Fibroblast of the aortic adventitia (primary cell): ENCODE data around the gene ASB13. TPM values are rescaled to one million over a fixed set of nuclear protein-coding genes. Genes with fewer than 3 reads are reported as not detected.

Experiments
- DNase-seq: peaks from one replicate; pipeline ENCODE4 v3.0.0-alpha.2; 2010; ENCODE audit warnings: low read depth
- H3K4me3 ChIP-seq: 2 replicates; pipeline ENCODE4 v1.5.1; 2011; ENCODE audit warnings: low read depth, mild to moderate bottlenecking, control low read depth, low read length, moderate library complexity
- total RNA-seq: library from RNA; depleted of rRNA; stranded (reverse); fragments of >200 nt; gene quantifications from 2 replicates; pipeline ENCODE4 v1.2.3, GENCODE V29; 2012; ENCODE audit warnings: low replicate concordance
- TF ChIP-seq, protein P1 (sequence below): IDR thresholded peaks from 2 replicates; pipeline ENCODE4 v1.5.1; 2011; ENCODE audit warnings: mild to moderate bottlenecking, low read length, control low read depth, inconsistent platforms; ENCODE audit not compliant: insufficient read depth

ASB13 gene
- total RNA-seq, 1 donor: 8.4 TPM

DNA sequence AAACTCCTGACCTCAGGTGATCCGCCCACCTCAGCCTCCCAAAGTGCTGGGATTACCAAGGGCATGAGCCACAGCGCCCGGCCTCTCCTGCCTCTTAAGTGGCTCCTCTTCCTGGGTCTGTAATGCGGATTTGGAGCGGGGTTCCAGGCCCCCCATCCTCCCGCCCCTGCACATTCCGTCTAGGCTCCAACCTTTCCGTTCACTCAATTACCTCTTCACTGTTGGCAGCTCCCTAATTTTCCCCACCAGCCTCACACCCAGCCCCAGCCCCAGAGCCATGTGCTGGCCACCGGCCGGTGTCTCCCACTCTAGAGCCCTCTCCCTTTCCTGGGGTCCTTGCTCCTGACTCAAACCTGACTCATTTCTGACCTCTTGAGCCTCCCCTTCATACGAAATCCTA lies 16.6 kb downstream of the ASB13 start:
- no peak overlapping the region for H3K4me3 ChIP-seq
- TF ChIP-seq, protein P1, sequence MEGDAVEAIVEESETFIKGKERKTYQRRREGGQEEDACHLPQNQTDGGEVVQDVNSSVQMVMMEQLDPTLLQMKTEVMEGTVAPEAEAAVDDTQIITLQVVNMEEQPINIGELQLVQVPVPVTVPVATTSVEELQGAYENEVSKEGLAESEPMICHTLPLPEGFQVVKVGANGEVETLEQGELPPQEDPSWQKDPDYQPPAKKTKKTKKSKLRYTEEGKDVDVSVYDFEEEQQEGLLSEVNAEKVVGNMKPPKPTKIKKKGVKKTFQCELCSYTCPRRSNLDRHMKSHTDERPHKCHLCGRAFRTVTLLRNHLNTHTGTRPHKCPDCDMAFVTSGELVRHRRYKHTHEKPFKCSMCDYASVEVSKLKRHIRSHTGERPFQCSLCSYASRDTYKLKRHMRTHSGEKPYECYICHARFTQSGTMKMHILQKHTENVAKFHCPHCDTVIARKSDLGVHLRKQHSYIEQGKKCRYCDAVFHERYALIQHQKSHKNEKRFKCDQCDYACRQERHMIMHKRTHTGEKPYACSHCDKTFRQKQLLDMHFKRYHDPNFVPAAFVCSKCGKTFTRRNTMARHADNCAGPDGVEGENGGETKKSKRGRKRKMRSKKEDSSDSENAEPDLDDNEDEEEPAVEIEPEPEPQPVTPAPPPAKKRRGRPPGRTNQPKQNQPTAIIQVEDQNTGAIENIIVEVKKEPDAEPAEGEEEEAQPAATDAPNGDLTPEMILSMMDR: no peak
- no peak for DNase-seq

DNA sequence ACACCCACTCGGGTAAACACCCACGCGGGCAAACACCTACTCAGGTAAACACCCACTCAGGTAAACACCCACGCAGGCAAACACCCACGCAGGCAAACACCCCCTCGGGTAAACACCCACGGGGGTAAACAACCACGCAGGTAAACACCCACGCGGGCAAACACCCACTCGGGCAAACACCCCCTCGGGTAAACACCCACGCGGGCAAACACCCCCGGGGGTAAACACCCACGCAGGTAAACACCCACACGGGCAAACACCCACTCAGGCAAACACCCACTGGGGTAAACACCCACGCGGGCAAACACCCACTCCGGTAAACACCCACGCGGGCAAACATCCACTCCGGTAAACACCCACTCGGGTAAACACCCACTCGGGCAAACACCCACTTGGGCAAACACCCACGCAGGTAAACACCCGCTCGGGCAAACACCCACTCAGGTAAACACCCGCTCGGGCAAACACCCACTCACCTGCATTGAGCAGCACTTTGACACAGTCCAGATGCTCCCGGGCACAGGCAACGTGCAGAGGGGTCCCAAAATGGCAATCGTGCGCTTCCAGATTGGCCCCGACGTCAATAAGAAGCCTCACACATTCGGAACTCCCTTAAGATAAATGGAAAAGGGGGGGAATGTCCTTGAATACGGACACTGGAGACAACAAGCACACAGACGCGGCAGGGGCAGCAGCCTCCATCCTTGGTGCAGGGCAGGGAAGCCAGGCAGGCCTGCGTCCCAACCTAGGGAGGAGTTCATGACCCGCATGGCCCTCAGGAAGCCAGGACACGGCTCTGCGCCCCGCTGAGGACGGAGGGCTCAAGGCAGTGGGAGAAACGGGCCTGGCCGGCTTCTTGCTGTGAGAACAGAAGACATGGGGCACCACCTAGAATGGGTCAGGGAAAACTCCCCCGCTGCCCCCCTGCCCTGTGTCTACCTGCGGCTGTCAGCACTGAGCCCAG lies 17.6 kb downstream of the ASB13 start:
- no peak overlapping the region for H3K4me3 ChIP-seq
- TF ChIP-seq, protein P1: no peak
- no peak for DNase-seq

DNA sequence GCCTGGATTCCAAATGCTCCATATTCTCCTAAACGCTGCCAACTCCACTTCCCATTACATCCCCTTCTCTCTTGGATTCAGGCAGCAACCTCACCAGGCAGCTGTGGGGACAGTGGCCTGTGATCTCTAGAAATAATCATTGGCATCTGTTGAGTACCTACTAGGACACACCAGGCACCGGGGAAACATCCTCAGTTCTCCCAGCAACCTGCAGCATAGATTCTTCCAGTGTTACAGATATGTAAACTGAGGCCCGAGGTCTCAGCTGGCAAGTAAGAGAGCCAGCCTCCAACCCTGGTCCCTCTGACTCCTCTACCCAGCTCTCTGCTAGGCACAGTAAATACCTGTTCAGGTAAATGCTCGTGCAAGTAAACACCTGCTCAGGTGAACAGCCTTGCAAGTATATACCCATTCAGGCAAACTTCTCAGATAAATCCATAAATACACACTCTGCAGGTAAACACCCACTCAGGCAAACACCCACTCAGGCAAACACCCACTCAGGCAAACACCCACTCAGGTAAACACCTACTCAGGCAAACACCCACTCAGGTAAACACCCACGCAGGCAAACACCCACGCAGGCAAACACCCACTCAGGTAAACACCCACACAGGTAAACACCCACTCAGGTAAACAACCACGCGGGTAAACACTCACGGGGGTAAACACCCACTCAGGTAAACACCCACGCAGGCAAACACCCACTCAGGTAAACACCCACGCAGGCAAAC lies 18.7 kb downstream of the ASB13 start:
- TF ChIP-seq, protein P1: no peak
- no peak overlapping the region for H3K4me3 ChIP-seq
- DNase-seq: no peak

DNA sequence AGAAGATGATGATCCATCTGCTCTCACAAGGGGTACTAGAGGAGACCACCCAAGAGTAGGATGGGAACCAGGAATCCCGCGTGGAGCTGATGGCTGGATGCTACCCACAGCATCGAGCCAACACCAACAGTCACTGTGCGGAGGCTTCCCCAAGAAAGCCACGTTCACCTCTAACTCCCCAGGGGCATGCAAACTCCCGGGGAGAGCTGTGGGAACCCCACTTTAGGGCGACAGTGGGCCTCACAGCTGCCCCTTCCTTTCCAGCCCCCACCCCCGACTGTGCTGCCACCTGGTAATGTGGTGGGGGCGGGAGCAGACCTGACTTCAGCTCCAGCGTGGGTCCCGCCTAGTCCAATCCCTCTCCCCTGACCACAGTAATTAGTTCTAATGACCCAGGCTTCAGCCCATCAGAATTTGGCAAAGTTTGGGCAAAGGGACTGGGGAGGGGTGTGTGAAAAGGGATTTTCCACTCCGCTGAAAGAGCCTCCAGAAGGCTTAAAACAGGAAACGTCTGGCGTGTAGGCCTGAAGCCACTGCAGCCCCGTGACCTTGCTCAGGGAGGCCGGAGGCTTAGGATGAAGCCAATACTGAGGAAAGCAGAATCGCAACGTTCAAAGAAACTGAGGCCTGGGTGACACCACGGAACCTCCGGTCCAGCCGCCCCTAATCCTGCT lies 20.3 kb downstream of the ASB13 start:
- TF ChIP-seq, protein P1: no peak
- DNase-seq: no peak
- no peak overlapping the region for H3K4me3 ChIP-seq

DNA sequence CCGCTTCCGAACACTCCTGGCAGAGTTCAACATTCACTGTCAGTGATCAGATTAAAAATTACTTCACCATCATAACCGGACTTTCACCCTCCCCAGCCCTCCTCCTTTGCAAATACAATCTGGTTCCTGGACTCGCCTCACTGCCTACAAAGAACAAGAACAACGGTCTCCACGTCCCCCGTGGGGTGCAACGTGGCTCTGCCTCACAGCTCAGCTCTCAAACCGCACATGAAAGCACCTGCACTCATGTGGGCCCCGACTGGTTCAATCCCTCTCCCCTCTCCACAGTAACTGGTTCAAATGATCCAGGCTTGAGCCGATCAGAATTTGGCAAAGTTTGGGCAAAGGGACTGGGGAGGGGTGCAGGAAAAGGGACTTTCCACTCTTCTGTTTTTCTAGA lies 21.0 kb downstream of the ASB13 start:
- H3K4me3 ChIP-seq: no peak overlapping the region
- DNase-seq: no peak
- TF ChIP-seq, protein P1: no peak

DNA sequence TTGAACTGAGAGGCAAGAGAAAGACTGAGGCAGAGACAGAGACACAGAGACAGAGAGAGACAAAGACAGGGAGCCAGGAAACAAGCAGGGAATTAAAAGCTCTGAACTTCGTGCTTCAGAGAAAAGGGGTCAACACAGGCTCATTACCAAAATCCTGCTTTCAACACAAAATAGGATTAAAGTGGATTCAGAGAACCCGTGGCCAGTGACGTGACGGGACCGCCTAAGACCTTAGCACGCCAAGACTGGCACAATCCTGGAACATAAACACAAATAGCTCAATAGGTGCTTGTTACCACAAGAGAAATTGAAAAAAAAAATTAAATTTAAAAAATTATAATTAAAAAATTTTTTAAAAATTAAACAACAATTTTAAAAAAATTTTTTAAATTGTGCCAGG lies 21.5 kb downstream of the ASB13 start:
- TF ChIP-seq, protein P1: no peak

More for the DNA sequence above, 21.5 kb downstream of the ASB13 start:
- H3K4me3 ChIP-seq: no peak overlapping the region
- DNase-seq: no peak
